ENCODE results near the gene ARHGAP31.
A peak's percentile ranks its signal among the peaks of the same experiment; 100 is the strongest.

ARHGAP31 gene

GRCh38 chr3:119395923-119396358 lies 101.8 kb downstream of the ARHGAP31 start:
- DNase-seq, result no peak
- TF ChIP-seq GATA1 (IDR thresholded peaks at IDR 0.05; ENCODE audit: low read depth, low read length), result no peak
- TF ChIP-seq POLR2A (IDR thresholded peaks at IDR 0.05; ENCODE audit: low read length), result no peak

- TF ChIP-seq GATA1 (IDR thresholded peaks at IDR 0.05; ENCODE audit: low read depth, low read length) (no peak), POLR2A (IDR thresholded peaks at IDR 0.05; ENCODE audit: low read length) (no peak)
- DNase-seq, result no peak
These were observed 102.7 kb downstream of the ARHGAP31 start for GRCh38 chr3:119396870-119397269.

- TF ChIP-seq POLR2A (IDR thresholded peaks at IDR 0.05; ENCODE audit: low read length) (no peak), GATA1 (IDR thresholded peaks at IDR 0.05; ENCODE audit: low read depth, low read length) (no peak)
- no peak for DNase-seq
These were observed 106.3 kb downstream of the ARHGAP31 start for GRCh38 chr3:119400466-119400865.

GRCh38 chr3:119401069-119401468 lies 106.9 kb downstream of the ARHGAP31 start:
- DNase-seq, result no peak
- TF ChIP-seq POLR2A (IDR thresholded peaks at IDR 0.05; ENCODE audit: low read length) (no peak), GATA1 (IDR thresholded peaks at IDR 0.05; ENCODE audit: low read depth, low read length) (no peak)

- TF ChIP-seq GATA1 (IDR thresholded peaks at IDR 0.05; ENCODE audit: low read depth, low read length) (no peak), POLR2A (IDR thresholded peaks at IDR 0.05; ENCODE audit: low read length) (no peak)
- no peak for DNase-seq
These were observed 107.6 kb downstream of the ARHGAP31 start for GRCh38 chr3:119401503-119402440.

GRCh38 chr3:119402791-119403190 lies 108.6 kb downstream of the ARHGAP31 start:
- DNase-seq, result no peak
- TF ChIP-seq POLR2A (IDR thresholded peaks at IDR 0.05; ENCODE audit: low read length) (no peak), GATA1 (IDR thresholded peaks at IDR 0.05; ENCODE audit: low read depth, low read length) (no peak)

- TF ChIP-seq POLR2A (IDR thresholded peaks at IDR 0.05; ENCODE audit: low read length) (no peak), GATA1 (IDR thresholded peaks at IDR 0.05; ENCODE audit: low read depth, low read length) (no peak)
- DNase-seq, result no peak
These were observed 109.0 kb downstream of the ARHGAP31 start for GRCh38 chr3:119403201-119403600.

GRCh38 chr3:119405315-119405714 lies 111.1 kb downstream of the ARHGAP31 start:
- TF ChIP-seq GATA1 (IDR thresholded peaks at IDR 0.05; ENCODE audit: low read depth, low read length) (no peak), POLR2A (IDR thresholded peaks at IDR 0.05; ENCODE audit: low read length) (no peak)
- DNase-seq, result no peak

- TF ChIP-seq POLR2A (IDR thresholded peaks at IDR 0.05; ENCODE audit: low read length) (no peak), GATA1 (IDR thresholded peaks at IDR 0.05; ENCODE audit: low read depth, low read length) (no peak)
- DNase-seq, result no peak
These were observed 114.2 kb downstream of the ARHGAP31 start for GRCh38 chr3:119408243-119408950.

GRCh38 chr3:119409844-119410243 lies 115.7 kb downstream of the ARHGAP31 start:
- TF ChIP-seq POLR2A (IDR thresholded peaks at IDR 0.05; ENCODE audit: low read length) (no peak), GATA1 (IDR thresholded peaks at IDR 0.05; ENCODE audit: low read depth, low read length) (no peak)
- DNase-seq, result no peak

GRCh38 chr3:119413603-119414280 lies 119.6 kb downstream of the ARHGAP31 start:
- DNase-seq, result no peak
- TF ChIP-seq POLR2A (IDR thresholded peaks at IDR 0.05; ENCODE audit: low read length) (no peak), GATA1 (IDR thresholded peaks at IDR 0.05; ENCODE audit: low read depth, low read length) (no peak)

GRCh38 chr3:119416873-119417272 lies 122.7 kb downstream of the ARHGAP31 start:
- TF ChIP-seq POLR2A (IDR thresholded peaks at IDR 0.05; ENCODE audit: low read length), result no peak
- no peak for TF ChIP-seq GATA1 (IDR thresholded peaks at IDR 0.05; ENCODE audit: low read depth, low read length)
- no peak for DNase-seq

- TF ChIP-seq POLR2A (IDR thresholded peaks at IDR 0.05; ENCODE audit: low read length) (peak; percentile 24), GATA1 (IDR thresholded peaks at IDR 0.05; ENCODE audit: low read depth, low read length) (no peak)
- DNase-seq, result peak; percentile 80 to 86
These were observed 123.8 kb downstream of the ARHGAP31 start for GRCh38 chr3:119417771-119418512.
